IPS DF 4.7 (cell line): Measurements from ENCODE around the gene C1orf35.

ENCODE experiments used
- DNase-seq: peaks from one replicate; pipeline ENCODE4 v3.0.0-alpha.2; 2013; ENCODE audit warnings: low spot score; ENCODE audit errors: extremely low read depth

Gene C1orf35

GRCh38 chr1:228095161-228095560, 8.0 kb downstream of the C1orf35 start:
- no peak for DNase-seq

- no peak for DNase-seq
These were observed 8.6 kb downstream of the C1orf35 start for GRCh38 chr1:228094432-228095016.

GRCh38 chr1:228093050-228093906, 9.8 kb downstream of the C1orf35 start:
- DNase-seq, result no peak

GRCh38 chr1:228092342-228093049, 10.6 kb downstream of the C1orf35 start:
- no peak for DNase-seq

- no peak for DNase-seq
These were observed 12.0 kb downstream of the C1orf35 start for GRCh38 chr1:228091084-228091483.

GRCh38 chr1:228090613-228091081, 12.5 kb downstream of the C1orf35 start:
- no peak for DNase-seq

- no peak for DNase-seq
These were observed 13.4 kb downstream of the C1orf35 start for GRCh38 chr1:228089519-228090380.

GRCh38 chr1:228088586-228089498, 14.3 kb downstream of the C1orf35 start:
- no peak for DNase-seq

- DNase-seq, result no peak
These were observed 15.3 kb downstream of the C1orf35 start for GRCh38 chr1:228087771-228088251.

GRCh38 chr1:228085287-228085951, 17.7 kb downstream of the C1orf35 start:
- no peak for DNase-seq

GRCh38 chr1:228084797-228085196, 18.3 kb downstream of the C1orf35 start:
- DNase-seq, result no peak

- DNase-seq, result no peak
These were observed 18.8 kb downstream of the C1orf35 start for GRCh38 chr1:228084325-228084724.

GRCh38 chr1:228083871-228084278, 19.2 kb downstream of the C1orf35 start:
- no peak for DNase-seq

GRCh38 chr1:228082918-228083870, 19.9 kb downstream of the C1orf35 start:
- DNase-seq, result no peak

GRCh38 chr1:228082214-228082917, 20.8 kb downstream of the C1orf35 start, which contains the start of gene ARF1:
ARF1 (plus strand) TSS chr1:228082708; CDS start chr1:228097115, 14,407 bp downstream.
- DNase-seq, result no peak

- no peak for DNase-seq
These were observed 21.4 kb downstream of the C1orf35 start for GRCh38 chr1:228081578-228082213.

GRCh38 chr1:228081144-228081543, 22.0 kb downstream of the C1orf35 start:
- DNase-seq, result no peak
